Sigmoid colon (tissue), 7 donors: ENCODE data around the gene MBP. TPM values are rescaled to one million over a fixed set of nuclear protein-coding genes. Genes with fewer than 3 reads are reported as not detected.

Experiments used
- DNase-seq: peaks from one replicate; pipeline ENCODE4 v3.0.0-alpha.2; 2019
- H3K27ac ChIP-seq, 4 donors: fragments of 200-600 bp; sonication (generic); one replicate each; pipeline ENCODE4 v1.5.1; 2016 to 2019; ENCODE audit warnings: mild to moderate bottlenecking in 1 of 4
- H3K27me3 ChIP-seq, 3 donors: fragments of 200-600 bp; sonication (generic); one replicate each; pipeline ENCODE4 v1.5.1; 2019; ENCODE audit warnings: mild to moderate bottlenecking in 1 of 3
- H3K36me3 ChIP-seq, 4 donors: fragments of 200-600 bp; sonication (generic); one replicate each; pipeline ENCODE4 v1.5.1; 2016 to 2019
- H3K4me1 ChIP-seq, 4 donors: fragments of 200-600 bp; sonication (generic); one replicate each; pipeline ENCODE4 v1.5.1; 2017 to 2019
- H3K4me3 ChIP-seq, 4 donors: fragments of 200-600 bp; sonication (generic); one replicate each; pipeline ENCODE4 v1.5.1; 2017 to 2019; ENCODE audit warnings: mild to moderate bottlenecking in 2 of 4, moderate library complexity in 1 of 4
- H3K9me3 ChIP-seq, 4 donors: fragments of 200-600 bp in 3 of 4; sonication (generic) in 3 of 4; one replicate each; pipeline versions ENCODE4 v1.5.1 to v1.6.1; 2013 to 2019
- EP300 ChIP-seq, 4 donors: sonication (generic); formaldehyde crosslinking; IDR thresholded peaks; one replicate each; pipeline ENCODE4 v1.6.1; 2017; ENCODE audit warnings: antibody characterized with exemption in 4 of 4
- POLR2A ChIP-seq, 2 donors: fragments of 450-650 bp; IDR thresholded peaks; one replicate each; pipeline ENCODE4 v1.6.1; 2016; ENCODE audit warnings: antibody characterized with exemption in 2 of 2, mild to moderate bottlenecking in 2 of 2, moderate library complexity in 2 of 2
- POLR2AphosphoS5 ChIP-seq, 4 donors: sonication (generic); formaldehyde crosslinking; IDR thresholded peaks; one replicate each; pipeline ENCODE4 v1.6.1; 2017; ENCODE audit warnings: antibody characterized with exemption in 4 of 4
- WGBS, 2 donors: extraction: QIAGEN DNeasy Blood & Tissue Kit; methylation state at CpG; one replicate each; pipeline ENCODE4 v1.1.7; 2013; 5-methylcytosine and 5-hydroxymethylcytosine counted together
- intact Hi-C: fragments of 100-400 bp; cut with DNase I; formaldehyde crosslinking; loops from one replicate; pipeline ENCODE4 v1.15.1; 2023
- polyA plus RNA-seq, 3 donors: library from polyadenylated mRNA; stranded (reverse); fragments of 200-250 nt; gene quantifications; one replicate each; pipeline ENCODE4 v1.2.3, GENCODE V29; 2013
- total RNA-seq, 4 donors: library from RNA; depleted of rRNA; stranded (reverse); fragments of >200 nt; gene quantifications; one replicate each; pipeline ENCODE4 v1.1.0, GENCODE V29; 2016
- TF ChIP-seq, protein P1 (sequence below), 4 experiments: fragments of 450-650 bp in 3 of 4; fragments of 200-600 bp in 1 of 4; IDR thresholded peaks; one replicate each; pipeline ENCODE4 v1.5.1; 2016 to 2019; ENCODE audit warnings: antibody characterized with exemption in 4 of 4, mild to moderate bottlenecking in 3 of 4, moderate library complexity in 2 of 4
- donor health status: healthy with polysubstance abuse.
- donor health status: Bipolar disorder and iron deficiency.
- donor health status: healthy.

The MBP gene
- total and polyA plus RNA-seq, 7 donors: 18.3 to 30.7 (median 24.0) TPM

DNA sequence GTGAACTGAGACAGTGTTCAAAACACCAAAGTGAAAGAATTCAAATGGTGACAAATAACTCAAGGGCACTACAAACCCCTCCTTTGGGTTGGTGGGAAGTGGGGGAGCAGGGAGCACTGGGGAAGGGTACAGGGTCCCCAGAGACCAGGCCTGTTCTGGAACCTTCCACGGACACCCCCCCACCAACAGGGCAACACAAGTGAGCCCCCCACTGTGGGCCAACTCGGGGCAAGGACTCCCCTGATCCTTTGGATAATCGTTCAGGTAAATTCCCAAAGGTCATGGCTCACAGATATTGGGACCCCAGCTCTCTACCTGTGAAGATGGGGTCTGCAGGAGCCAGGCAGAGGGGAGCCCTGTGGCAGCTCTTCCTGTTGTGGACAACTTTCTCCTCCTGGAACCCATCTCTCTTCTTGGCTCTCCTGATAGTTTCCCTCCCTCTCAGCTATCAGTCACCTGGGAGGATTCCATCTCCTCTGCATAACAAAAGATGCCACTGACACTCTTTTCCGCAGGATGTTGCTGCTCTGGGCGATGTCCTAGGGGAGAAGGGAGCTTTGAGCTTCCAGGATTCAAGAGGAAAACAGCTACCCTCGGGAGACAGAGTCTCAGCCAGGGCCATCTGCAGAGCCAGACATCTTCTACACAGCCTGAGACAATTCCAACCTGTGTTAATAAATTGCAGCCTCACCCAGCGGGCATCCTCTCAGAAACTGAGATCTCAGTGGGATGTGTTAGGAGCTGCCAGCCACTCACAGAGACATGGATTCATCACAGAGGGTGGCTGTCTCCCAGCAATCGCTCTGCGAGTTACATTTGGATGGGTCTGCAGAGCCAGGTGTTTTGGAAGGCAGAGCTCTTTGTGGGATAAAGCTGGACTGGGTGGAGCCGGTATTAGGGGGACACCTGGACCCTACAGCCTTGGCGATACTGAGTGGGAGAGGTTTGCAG, 35.4 kb downstream of the MBP start:
- Histone ChIP-seq H3K4me3 (no peak overlapping the region), H3K4me1 (peaks cover 0 to 64% (median 45%) of the 10 kb centered on the region in 4 donors), H3K27ac (peak overlapping the region in 2 of 4 donors; percentile 65 to 74), H3K27me3 (no peaks in the 10 kb centered on the region), H3K36me3 (no peaks in the 10 kb centered on the region), H3K9me3 (no peaks in the 10 kb centered on the region)
- 84 to 91% methylated on average over 11 of the region's 11 CpGs for WGBS, 2 donors
- no peak for DNase-seq
- TF ChIP-seq POLR2A (IDR thresholded peaks at IDR 0.05): no peak
- TF ChIP-seq EP300 (IDR thresholded peaks at IDR 0.05): no peak
- no peak for TF ChIP-seq POLR2AphosphoS5 (IDR thresholded peaks at IDR 0.05)
- TF ChIP-seq, protein P1, sequence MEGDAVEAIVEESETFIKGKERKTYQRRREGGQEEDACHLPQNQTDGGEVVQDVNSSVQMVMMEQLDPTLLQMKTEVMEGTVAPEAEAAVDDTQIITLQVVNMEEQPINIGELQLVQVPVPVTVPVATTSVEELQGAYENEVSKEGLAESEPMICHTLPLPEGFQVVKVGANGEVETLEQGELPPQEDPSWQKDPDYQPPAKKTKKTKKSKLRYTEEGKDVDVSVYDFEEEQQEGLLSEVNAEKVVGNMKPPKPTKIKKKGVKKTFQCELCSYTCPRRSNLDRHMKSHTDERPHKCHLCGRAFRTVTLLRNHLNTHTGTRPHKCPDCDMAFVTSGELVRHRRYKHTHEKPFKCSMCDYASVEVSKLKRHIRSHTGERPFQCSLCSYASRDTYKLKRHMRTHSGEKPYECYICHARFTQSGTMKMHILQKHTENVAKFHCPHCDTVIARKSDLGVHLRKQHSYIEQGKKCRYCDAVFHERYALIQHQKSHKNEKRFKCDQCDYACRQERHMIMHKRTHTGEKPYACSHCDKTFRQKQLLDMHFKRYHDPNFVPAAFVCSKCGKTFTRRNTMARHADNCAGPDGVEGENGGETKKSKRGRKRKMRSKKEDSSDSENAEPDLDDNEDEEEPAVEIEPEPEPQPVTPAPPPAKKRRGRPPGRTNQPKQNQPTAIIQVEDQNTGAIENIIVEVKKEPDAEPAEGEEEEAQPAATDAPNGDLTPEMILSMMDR (IDR thresholded peaks at IDR 0.05): no peak
- intact Hi-C loops: no loop called here

- no peaks in the 10 kb centered on the region for H3K36me3 ChIP-seq
- TF ChIP-seq POLR2A (IDR thresholded peaks at IDR 0.05) (no peak), POLR2AphosphoS5 (IDR thresholded peaks at IDR 0.05) (peak; percentile 57 to 88 (median 82)), EP300 (IDR thresholded peaks at IDR 0.05) (peak in 3 of 4 donors; percentile 18 to 67 (median 35))
- TF ChIP-seq, protein P1 (IDR thresholded peaks at IDR 0.05): no peak
- H3K4me3 ChIP-seq: no peak overlapping the region
- peak overlapping the region; percentile 3 to 74 (median 56) for H3K27ac ChIP-seq
- peak; percentile 83 for DNase-seq
- WGBS, 2 donors: 68 to 84% methylated on average over 13 of the region's 13 CpGs
- H3K27me3 ChIP-seq: no peaks in the 10 kb centered on the region
- H3K9me3 ChIP-seq: no peaks in the 10 kb centered on the region
- intact Hi-C loops: no loop called here
- peaks cover 0 to 49% (median 30%) of the 10 kb centered on the region in 4 donors for H3K4me1 ChIP-seq
Observed at GRCh38 chr18:77095391-77096371, 36.9 kb downstream of the MBP start.

DNA sequence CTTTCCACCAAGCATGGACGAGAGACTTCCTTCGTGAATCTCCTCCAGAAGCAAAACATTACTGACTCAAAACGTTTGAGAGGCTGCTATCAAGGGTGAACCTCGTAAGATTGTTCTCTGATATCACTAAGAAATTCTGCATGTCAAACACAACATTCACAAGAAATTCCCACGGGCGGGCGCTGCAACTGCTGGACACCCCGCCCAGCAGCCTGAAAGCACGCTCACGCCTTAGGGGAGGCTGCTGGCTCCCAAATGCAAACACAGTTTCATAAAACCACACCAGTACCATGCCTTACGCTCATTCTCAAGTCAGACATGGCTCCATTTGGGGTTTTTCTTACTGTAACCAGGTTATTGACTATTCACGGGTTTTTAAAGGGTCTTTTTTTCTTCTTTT, 39.0 kb downstream of the MBP start:
- no peaks in the 10 kb centered on the region for H3K36me3 ChIP-seq
- H3K4me3 ChIP-seq: no peak overlapping the region
- no peaks in the 10 kb centered on the region for H3K9me3 ChIP-seq
- peaks cover 0 to 41% (median 26%) of the 10 kb centered on the region in 4 donors for H3K4me1 ChIP-seq
- no peak for DNase-seq
- H3K27ac ChIP-seq: no peak overlapping the region
- no peak for TF ChIP-seq POLR2AphosphoS5 (IDR thresholded peaks at IDR 0.05)
- TF ChIP-seq EP300 (IDR thresholded peaks at IDR 0.05): no peak
- TF ChIP-seq, protein P1 (IDR thresholded peaks at IDR 0.05): no peak
- no peak for TF ChIP-seq POLR2A (IDR thresholded peaks at IDR 0.05)
- intact Hi-C loops: no loop called here
- H3K27me3 ChIP-seq: no peaks in the 10 kb centered on the region
- 79 to 84% methylated on average over 12 of the region's 12 CpGs for WGBS, 2 donors

DNA sequence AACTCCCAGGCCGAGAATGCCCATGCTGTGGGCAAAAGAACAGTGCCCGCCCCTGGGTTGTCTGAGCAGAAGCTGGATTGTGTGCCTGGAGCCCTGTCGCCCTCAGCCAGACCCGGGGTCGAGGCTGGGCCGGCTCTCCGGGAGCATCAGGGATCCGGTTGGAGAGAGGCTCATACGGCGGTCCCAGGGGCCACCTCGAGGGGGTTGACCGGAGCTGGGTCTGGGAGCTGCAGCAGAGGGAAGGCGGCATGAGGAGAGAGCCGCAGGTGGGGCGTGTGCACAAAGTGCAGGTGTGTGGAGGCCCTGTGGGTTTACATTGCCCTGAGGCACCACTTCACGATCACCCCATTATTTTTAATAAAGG, 39.5 kb downstream of the MBP start:
- no peak for DNase-seq
- H3K36me3 ChIP-seq: no peaks in the 10 kb centered on the region
- H3K9me3 ChIP-seq: no peaks in the 10 kb centered on the region
- 94 to 95% methylated on average over 16 of the region's 16 CpGs for WGBS, 2 donors
- no peak overlapping the region for H3K27ac ChIP-seq
- intact Hi-C loops: no loop called here
- no peak overlapping the region for H3K4me3 ChIP-seq
- no peaks in the 10 kb centered on the region for H3K27me3 ChIP-seq
- peaks cover 0 to 38% (median 24%) of the 10 kb centered on the region in 4 donors for H3K4me1 ChIP-seq
- TF ChIP-seq EP300 (IDR thresholded peaks at IDR 0.05) (no peak), POLR2AphosphoS5 (IDR thresholded peaks at IDR 0.05) (no peak), POLR2A (IDR thresholded peaks at IDR 0.05) (no peak)
- TF ChIP-seq, protein P1 (IDR thresholded peaks at IDR 0.05): no peak
